ENCODE data around the gene KCNJ5.

GRCh38 chr11:128953151-128953550, 62.0 kb downstream of the KCNJ5 start:
- no peak for TF ChIP-seq CTCF (IDR thresholded peaks at IDR 0.05)
- no peak for TF ChIP-seq CREM (CRISPR knock-in tag; IDR thresholded peaks at IDR 0.05)
- no peak for TF ChIP-seq IRF2 (CRISPR knock-in tag; IDR thresholded peaks at IDR 0.05; ENCODE audit: borderline replicate concordance, low read depth)
- no peak for TF ChIP-seq TP53 (CRISPR knock-in tag; IDR thresholded peaks at IDR 0.05)
- TF ChIP-seq USF2 (CRISPR knock-in tag; IDR thresholded peaks at IDR 0.05): no peak
- TF ChIP-seq E2F1 (CRISPR knock-in tag; IDR thresholded peaks at IDR 0.05): no peak
- no peak for TF ChIP-seq ELF4 (CRISPR knock-in tag; IDR thresholded peaks at IDR 0.05; ENCODE audit: low read depth)
- TF ChIP-seq ZNF232 (CRISPR knock-in tag; IDR thresholded peaks at IDR 0.05): no peak
- TF ChIP-seq ZBTB43 (CRISPR knock-in tag; IDR thresholded peaks at IDR 0.05): no peak
- TF ChIP-seq USF1 (CRISPR knock-in tag; IDR thresholded peaks at IDR 0.05): no peak
- no peak for TF ChIP-seq NR2C2 (CRISPR knock-in tag; IDR thresholded peaks at IDR 0.05)
- no peak for TF ChIP-seq ZBTB21 (CRISPR knock-in tag; IDR thresholded peaks at IDR 0.05; ENCODE audit: borderline replicate concordance)
- no peak for TF ChIP-seq MAX (CRISPR knock-in tag; IDR thresholded peaks at IDR 0.05)

Data from WTC11 (cell line).